GM19025 (cell line): ENCODE measurements around the gene RBPMS2.

Source experiments
- ATAC-seq: cut with Tn5 transposase; IDR thresholded peaks from one replicate; pipeline ENCODE4 v1.9.1; 2021; ENCODE audit warnings: mild to moderate bottlenecking, low read depth, moderate library complexity; ENCODE audit not compliant: unreplicated experiment

The RBPMS2 gene

GRCh38 chr15:64731805-64732151 is 43.6 kb downstream of the RBPMS2 start:
- ATAC-seq: no peak

GRCh38 chr15:64731012-64731804 is 44.2 kb downstream of the RBPMS2 start:
- no peak for ATAC-seq

- no peak for ATAC-seq
These were observed 45.2 kb downstream of the RBPMS2 start for GRCh38 chr15:64730151-64730550.

GRCh38 chr15:64720188-64720587 is 55.2 kb downstream of the RBPMS2 start:
- no peak for ATAC-seq

- ATAC-seq: no peak
These were observed 57.5 kb downstream of the RBPMS2 start for GRCh38 chr15:64717735-64718495.

GRCh38 chr15:64717130-64717529 is 58.3 kb downstream of the RBPMS2 start:
- no peak for ATAC-seq

- ATAC-seq: no peak
These were observed 58.9 kb downstream of the RBPMS2 start for GRCh38 chr15:64716452-64716851.

GRCh38 chr15:64713592-64713991 is 61.8 kb downstream of the RBPMS2 start:
- no peak for ATAC-seq

GRCh38 chr15:64712353-64712752 is 63.0 kb downstream of the RBPMS2 start:
- no peak for ATAC-seq

GRCh38 chr15:64710676-64711428 is 64.5 kb downstream of the RBPMS2 start:
- no peak for ATAC-seq

GRCh38 chr15:64706011-64706911 is 69.1 kb downstream of the RBPMS2 start:
- ATAC-seq: no peak

GRCh38 chr15:64705006-64705405 is 70.4 kb downstream of the RBPMS2 start:
- no peak for ATAC-seq

- ATAC-seq: no peak
These were observed 71.8 kb downstream of the RBPMS2 start for GRCh38 chr15:64703632-64703959.

- ATAC-seq: peak; percentile 87
These were observed 72.4 kb downstream of the RBPMS2 start for GRCh38 chr15:64702816-64703631.

- ATAC-seq: no peak
These were observed 73.8 kb downstream of the RBPMS2 start for GRCh38 chr15:64701482-64702184.

- no peak for ATAC-seq
These were observed 74.3 kb downstream of the RBPMS2 start for GRCh38 chr15:64701051-64701450.

- no peak for ATAC-seq
These were observed 75.5 kb downstream of the RBPMS2 start for GRCh38 chr15:64699751-64700388.

- ATAC-seq: no peak
These were observed 76.6 kb downstream of the RBPMS2 start for GRCh38 chr15:64698823-64699222.
